Transverse colon (tissue), 4 donors: ENCODE data around the gene MEGF8. TPM values are rescaled to one million over a fixed set of nuclear protein-coding genes. Genes with fewer than 3 reads are reported as not detected.

Experiments used
- DNase-seq: peaks from one replicate; pipeline ENCODE4 v3.0.0-alpha.2; 2019
- H3K27ac ChIP-seq, 4 donors: fragments of 200-600 bp; sonication (generic); 2 replicates each; pipeline ENCODE4 v1.5.1; 2016 to 2018; ENCODE audit warnings: inconsistent platforms in 4 of 4
- H3K27me3 ChIP-seq: fragments of 200-600 bp; sonication (generic); 2 replicates; pipeline ENCODE4 v1.5.1; 2017; ENCODE audit warnings: inconsistent platforms
- H3K36me3 ChIP-seq, 4 donors: fragments of 200-600 bp; sonication (generic); 2 replicates each; pipeline ENCODE4 v1.5.1; 2017 to 2019; ENCODE audit warnings: inconsistent platforms in 4 of 4
- H3K4me1 ChIP-seq, 4 donors: fragments of 200-600 bp; sonication (generic); 2 replicates each; pipeline ENCODE4 v1.5.1; 2017 to 2020; ENCODE audit warnings: inconsistent platforms in 4 of 4
- H3K4me3 ChIP-seq, 4 donors: fragments of 200-600 bp; sonication (generic); 1 replicate in 1 of 4; 2 replicates in 3 of 4; pipeline versions ENCODE4 v1.5.1 to v1.6.1; 2017 to 2019; ENCODE audit warnings: inconsistent platforms in 4 of 4
- H3K9me3 ChIP-seq, 2 donors: fragments of 200-600 bp; sonication (generic); 2 replicates each; pipeline ENCODE4 v1.5.1; 2017 to 2019; ENCODE audit warnings: inconsistent platforms in 2 of 2
- CTCF ChIP-seq, 5 experiments: fragments of 200-600 bp in 3 of 5; fragments of 450-650 bp in 2 of 5; sonication (generic) in 3 of 5; IDR thresholded peaks; 1 replicate in 2 of 5; 2 replicates in 3 of 5; pipeline ENCODE4 v1.5.1; 2016 to 2017; ENCODE audit warnings: antibody characterized with exemption in 5 of 5, inconsistent platforms in 3 of 5, mild to moderate bottlenecking in 2 of 5, moderate library complexity in 1 of 5
- EP300 ChIP-seq: sonication (generic); formaldehyde crosslinking; IDR thresholded peaks from one replicate; pipeline ENCODE4 v1.6.1; 2017; ENCODE audit warnings: antibody characterized with exemption, low read depth
- POLR2A ChIP-seq: fragments of 450-650 bp; IDR thresholded peaks from one replicate; pipeline ENCODE4 v1.6.1; 2016; ENCODE audit warnings: antibody characterized with exemption, mild to moderate bottlenecking, moderate library complexity
- POLR2AphosphoS5 ChIP-seq, 3 donors: sonication (generic); formaldehyde crosslinking; IDR thresholded peaks; one replicate each; pipeline ENCODE4 v1.6.1; 2016; ENCODE audit warnings: antibody characterized with exemption in 3 of 3
- WGBS, 2 donors: methylation state at CpG; one replicate each; pipeline ENCODE4 v1.1.5; 2018; ENCODE audit warnings: low coverage in 1 of 2; 5-methylcytosine and 5-hydroxymethylcytosine counted together
- in situ Hi-C, 4 donors: fragments of 200-750 bp; cut with MboI; loops; one replicate each; pipeline versions ENCODE4 v1.15.0 to v1.15.1; 2017; ENCODE audit warnings: low sequenced_read_pairs in 3 of 4, low pct_ligation_motif_present in 1 of 4, low pct_unique_long_range_greater_than_20kb in 1 of 4
- intact Hi-C: fragments of 100-400 bp; cut with DNase I; formaldehyde crosslinking; loops from one replicate; pipeline ENCODE4 v1.15.1; 2023; ENCODE audit warnings: low total_unique reads
- total RNA-seq, 4 donors: library from RNA; depleted of rRNA; stranded (reverse); fragments of >200 nt; gene quantifications; one replicate each; pipeline ENCODE4 v1.1.0, GENCODE V29; 2016

The MEGF8 gene
- total RNA-seq, 4 donors from 2014 or later, result 15.3 to 40.4 (median 22.8) TPM

- no peaks in the 10 kb centered on the region for H3K9me3 ChIP-seq
- peaks cover 0 to 17% (median 9%) of the 10 kb centered on the region in 4 donors for H3K4me1 ChIP-seq
- TF ChIP-seq POLR2A (no peak), EP300 (no peak), POLR2AphosphoS5 (IDR thresholded peaks at IDR 0.05) (no peak), CTCF (IDR thresholded peaks at IDR 0.05) (no peak)
- no peak overlapping the region for H3K27ac ChIP-seq
- intact Hi-C loops (no loop called here), in situ Hi-C loops (loop anchor here in 2 of 4 donors (10.0 kb wide), 1 partner anchor 160 kb away; the partner anchor contains the start of gene POU2F2 (in 2 of the 2))
- no peaks in the 10 kb centered on the region for H3K27me3 ChIP-seq
- no peak overlapping the region for H3K4me3 ChIP-seq
- peaks cover 0 to 25% (median 0%) of the 10 kb centered on the region in 4 donors for H3K36me3 ChIP-seq
- 90 to 91% methylated on average over 5 to 22 of the region's 24 CpGs for WGBS, 2 donors
- DNase-seq, result no peak
Measured at GRCh38 chr19:42294471-42295137, 30.8 kb upstream of the MEGF8 start.

GRCh38 chr19:42295342-42295741 lies 30.1 kb upstream of the MEGF8 start:
- TF ChIP-seq CTCF (IDR thresholded peaks at IDR 0.05) (no peak), POLR2A (no peak), POLR2AphosphoS5 (IDR thresholded peaks at IDR 0.05) (no peak), EP300 (no peak)
- H3K4me3 ChIP-seq, result no peak overlapping the region
- peaks cover 0 to 21% (median 0%) of the 10 kb centered on the region in 4 donors for H3K36me3 ChIP-seq
- WGBS, 2 donors, result 72 to 100% methylated on average over 1 to 5 of the region's 5 CpGs
- no peaks in the 10 kb centered on the region for H3K27me3 ChIP-seq
- no peak for DNase-seq
- H3K4me1 ChIP-seq, result peaks cover 0 to 17% (median 9%) of the 10 kb centered on the region in 4 donors
- intact Hi-C loops, result no loop called here
- in situ Hi-C loops, result loop anchor here in 2 of 4 donors (10.0 kb wide), 1 partner anchor 161 kb away; the partner anchor contains the start of gene POU2F2 (in 2 of the 2)
- no peak overlapping the region for H3K27ac ChIP-seq
- no peaks in the 10 kb centered on the region for H3K9me3 ChIP-seq

GRCh38 chr19:42295831-42296525 lies 29.5 kb upstream of the MEGF8 start:
- H3K27me3 ChIP-seq, result no peaks in the 10 kb centered on the region
- peak; percentile 89 for DNase-seq
- no peaks in the 10 kb centered on the region for H3K9me3 ChIP-seq
- peaks cover 0 to 15% (median 9%) of the 10 kb centered on the region in 4 donors for H3K4me1 ChIP-seq
- H3K27ac ChIP-seq, result peak overlapping the region in 1 of 4 donors; percentile 26
- peaks cover 0 to 17% (median 0%) of the 10 kb centered on the region in 4 donors for H3K36me3 ChIP-seq
- no peak for TF ChIP-seq POLR2A
- peak; percentile 93 to 97 (median 95) for TF ChIP-seq CTCF (IDR thresholded peaks at IDR 0.05)
- TF ChIP-seq POLR2AphosphoS5 (IDR thresholded peaks at IDR 0.05), result peak in 1 of 3 donors; percentile 17
- in situ Hi-C loops, result loop anchor here in 2 of 4 donors (10.0 kb wide), 1 partner anchor 161 kb away; the partner anchor contains the start of gene POU2F2 (in 2 of the 2)
- WGBS, 2 donors, result 83% methylated on average over 6 of the region's 6 CpGs; no CpG with 5 or more reads in 1 of the 2 donors
- intact Hi-C loops, result no loop called here
- H3K4me3 ChIP-seq, result no peak overlapping the region

GRCh38 chr19:42297039-42297438 lies 28.4 kb upstream of the MEGF8 start:
- no peak for DNase-seq
- Histone ChIP-seq H3K36me3 (peaks cover 0 to 17% (median 0%) of the 10 kb centered on the region in 4 donors), H3K4me1 (peaks cover 0 to 12% (median 9%) of the 10 kb centered on the region in 4 donors), H3K27ac (no peak overlapping the region), H3K27me3 (no peaks in the 10 kb centered on the region), H3K9me3 (no peaks in the 10 kb centered on the region), H3K4me3 (no peak overlapping the region)
- no peak for TF ChIP-seq POLR2AphosphoS5 (IDR thresholded peaks at IDR 0.05)
- TF ChIP-seq POLR2A, result no peak
- in situ Hi-C loops (loop anchor here in 2 of 4 donors (10.0 kb wide), 1 partner anchor 162 kb away; the partner anchor contains the start of gene POU2F2 (in 2 of the 2)), intact Hi-C loops (no loop called here)
- 94% methylated on average over 15 of the region's 15 CpGs; no CpG with 5 or more reads in 1 of the 2 donors for WGBS, 2 donors
